ENCODE data around the gene PPEF1.
"Not testable (repeated sequence)": the region's sequence is repeated elsewhere in the genome, so short reads cannot be mapped to it uniquely, and the experiment has no call there.

The PPEF1 gene

DNA sequence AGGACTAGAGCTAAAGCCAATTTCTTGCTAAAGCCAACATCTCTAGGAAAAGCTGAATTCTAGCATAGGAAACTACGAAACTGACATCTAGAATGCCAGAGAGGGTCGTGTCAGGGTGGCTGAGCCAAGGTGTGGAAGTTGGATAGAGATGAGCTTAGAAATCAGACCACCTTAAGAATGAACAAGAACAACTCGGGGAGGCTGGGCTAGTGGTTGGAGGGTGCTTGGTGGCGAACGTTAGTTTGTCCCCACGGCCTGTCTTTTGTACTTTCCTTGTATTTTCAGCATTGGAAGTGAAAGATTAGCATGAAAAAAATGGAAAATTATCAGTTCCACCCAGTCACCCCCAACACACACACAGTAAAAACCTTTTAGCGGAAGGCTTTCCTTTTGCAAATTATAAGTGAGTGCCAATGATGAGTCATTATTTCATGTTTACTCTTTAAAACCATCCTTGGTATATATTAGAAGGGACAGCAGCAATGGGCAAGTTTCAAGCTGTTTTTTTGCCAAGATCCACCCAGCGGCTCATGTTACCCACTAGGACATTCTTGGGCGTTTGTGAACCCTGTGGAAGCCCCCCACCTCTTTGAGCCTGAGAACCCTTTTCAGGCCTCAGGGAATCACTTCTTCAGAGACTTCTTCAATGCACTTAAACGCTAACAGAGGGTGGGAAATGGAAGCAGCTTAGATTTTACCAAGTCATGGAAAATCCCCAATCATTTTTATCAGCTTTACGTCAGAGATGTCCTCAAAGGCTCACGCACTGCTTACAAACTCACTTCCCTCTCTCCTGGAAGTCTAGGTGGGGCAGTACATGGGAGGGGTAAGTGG, 4.9 kb upstream of the PPEF1 start:
- no peak for DNase-seq

DNA sequence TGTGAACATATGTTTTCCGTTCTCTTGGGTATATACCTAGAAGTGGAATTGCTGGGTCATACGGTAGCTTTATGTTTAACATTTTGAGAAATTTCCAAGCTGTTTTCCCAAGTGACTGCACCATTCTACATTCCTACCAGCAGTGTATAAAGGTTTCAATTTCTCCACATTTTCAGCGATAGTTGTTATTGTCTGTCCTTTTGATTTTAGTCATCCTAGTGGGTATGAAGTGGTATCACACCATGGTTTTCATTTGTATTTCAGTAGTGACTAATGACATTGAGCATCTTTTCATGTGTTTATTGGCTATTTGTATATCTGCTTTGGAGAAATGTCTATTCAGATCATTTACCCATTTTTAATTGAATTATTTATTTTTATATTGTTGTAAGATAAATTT, 2.4 kb downstream of the PPEF1 start:
- DNase-seq = no peak

DNA sequence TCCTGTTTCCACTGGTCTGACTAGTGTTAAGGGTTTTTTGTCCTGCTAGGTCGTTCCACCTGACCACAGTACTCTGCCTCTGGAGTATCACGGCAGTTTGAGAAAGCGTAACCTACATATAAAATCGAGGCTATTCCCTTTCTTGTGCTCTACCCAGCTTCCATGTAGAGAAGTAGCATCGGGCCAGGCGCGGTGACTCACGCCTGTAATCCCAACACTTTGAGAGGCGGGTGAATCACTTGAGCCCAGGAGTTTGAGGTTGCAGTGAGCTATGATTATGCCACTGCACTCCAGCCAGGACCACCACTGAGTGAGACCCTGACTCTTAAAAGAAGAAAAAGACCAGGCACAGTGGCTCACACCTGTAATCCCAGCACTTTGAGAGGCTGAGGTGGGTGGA, 7.5 kb downstream of the PPEF1 start:
- no peak for DNase-seq

DNA sequence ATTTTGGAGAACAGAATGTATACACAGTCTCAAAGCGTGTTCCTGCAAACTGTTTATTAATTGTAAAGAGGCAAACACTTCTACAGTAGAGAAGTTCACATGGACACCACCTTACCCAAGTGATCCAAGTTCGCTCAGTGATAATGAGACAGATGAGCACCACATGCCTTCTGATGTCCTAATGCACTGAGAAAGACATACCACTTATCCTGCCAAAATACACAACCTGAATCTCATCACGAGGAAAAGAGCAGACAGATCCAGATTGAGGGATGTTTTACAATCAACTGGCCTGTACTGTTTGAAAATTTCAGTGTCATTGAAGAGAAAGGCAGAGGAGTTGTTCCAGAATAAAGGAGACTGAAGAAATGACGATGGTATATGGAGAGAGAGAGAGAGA, 12.4 kb downstream of the PPEF1 start:
- DNase-seq = no peak

DNA sequence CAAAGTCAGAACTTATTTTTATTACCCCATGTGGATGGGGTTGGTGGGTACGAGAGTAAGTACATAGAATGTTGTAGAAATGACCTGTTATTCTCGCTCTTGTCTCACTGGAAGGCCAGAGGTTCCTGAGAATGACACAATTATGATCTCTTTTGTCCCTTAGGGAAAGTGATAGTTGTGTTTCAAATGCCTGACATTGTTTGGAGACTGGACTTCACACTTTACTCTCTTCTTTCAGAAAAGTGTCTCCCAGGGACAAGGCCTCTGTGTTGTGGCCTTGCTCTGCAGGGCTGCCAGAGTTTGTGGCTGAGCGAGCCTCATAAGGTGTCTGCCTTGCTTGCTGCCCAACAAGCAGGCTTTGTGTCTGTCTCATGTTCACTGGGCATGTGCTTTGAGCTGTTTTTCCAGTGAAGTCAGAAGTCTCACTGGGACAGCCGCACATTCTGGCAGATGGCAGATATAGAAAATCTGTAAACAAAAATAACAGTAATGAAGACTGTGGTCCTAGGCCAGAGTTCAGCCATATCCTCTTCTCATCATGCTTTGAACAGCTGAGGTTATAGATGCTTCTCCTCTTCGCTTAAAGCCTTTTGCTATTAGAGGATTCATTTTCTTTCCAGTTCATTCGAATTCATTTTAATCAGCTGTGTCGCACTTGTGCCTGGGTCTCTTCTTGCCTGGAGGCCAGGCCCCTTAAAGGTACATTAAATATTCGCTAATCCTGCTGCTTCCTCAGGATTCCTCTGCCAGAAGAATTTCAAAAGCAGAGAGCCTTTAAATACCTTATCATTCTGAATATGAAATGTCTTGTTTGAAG, 14.4 kb downstream of the PPEF1 start:
- DNase-seq = no peak

DNA sequence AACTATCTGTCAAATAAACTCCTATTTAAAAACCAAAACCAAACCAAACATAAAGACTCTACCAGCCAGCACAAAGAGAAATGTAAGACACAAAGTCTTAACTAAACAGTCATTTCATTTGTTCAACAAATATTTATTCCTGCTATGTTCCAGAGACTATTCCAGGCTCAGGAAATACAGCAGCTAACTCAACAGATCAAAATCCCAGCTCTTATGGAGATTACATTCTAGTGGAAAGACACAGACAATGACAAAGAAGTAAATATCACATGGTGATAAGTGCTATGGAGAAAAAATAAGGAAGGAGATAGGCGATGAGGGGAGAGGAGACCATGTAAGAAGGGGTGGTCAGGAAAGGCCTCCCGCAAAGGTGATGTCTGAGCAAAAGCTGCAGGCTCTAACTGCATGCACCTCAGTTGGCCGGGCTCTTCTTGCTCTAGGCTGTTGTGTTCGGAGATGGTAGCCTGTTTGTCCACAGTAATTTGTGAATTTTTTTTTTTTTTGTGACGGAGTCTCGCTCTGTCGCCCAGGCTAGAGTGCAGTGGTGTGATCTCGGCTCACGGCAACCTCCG, 15.1 kb downstream of the PPEF1 start:
- DNase-seq = no peak

DNA sequence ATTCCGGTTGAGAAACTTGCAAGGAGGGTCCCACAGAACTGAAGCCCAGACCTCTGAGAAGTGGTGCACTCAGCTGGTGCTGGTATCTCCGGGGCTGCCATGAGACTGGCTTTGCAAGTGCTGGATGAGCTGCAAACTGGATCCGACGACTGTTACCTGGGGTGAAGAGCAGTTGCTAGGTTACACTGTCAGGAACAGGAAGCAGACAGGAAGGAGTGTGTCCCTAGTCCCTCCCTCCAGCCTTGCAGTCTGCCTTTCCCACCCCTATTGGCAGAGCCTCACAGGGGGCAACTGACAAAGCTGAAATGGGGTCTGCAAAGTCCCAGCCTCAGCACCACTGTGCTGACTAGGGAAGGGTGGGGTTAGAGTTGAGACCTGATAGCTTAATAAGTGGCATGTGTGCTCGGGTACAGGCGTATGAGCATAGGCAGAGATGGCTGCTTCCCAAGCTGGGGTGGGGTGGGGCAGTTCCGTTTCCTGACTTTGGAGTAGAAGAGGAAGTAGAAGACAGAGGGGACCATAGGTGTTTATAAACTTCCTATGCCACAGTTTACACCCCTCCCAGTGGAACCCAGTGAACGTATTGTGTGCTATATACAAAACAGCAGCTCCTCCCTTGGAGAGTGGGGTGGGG, 18.0 kb downstream of the PPEF1 start:
- DNase-seq = no peak

DNA sequence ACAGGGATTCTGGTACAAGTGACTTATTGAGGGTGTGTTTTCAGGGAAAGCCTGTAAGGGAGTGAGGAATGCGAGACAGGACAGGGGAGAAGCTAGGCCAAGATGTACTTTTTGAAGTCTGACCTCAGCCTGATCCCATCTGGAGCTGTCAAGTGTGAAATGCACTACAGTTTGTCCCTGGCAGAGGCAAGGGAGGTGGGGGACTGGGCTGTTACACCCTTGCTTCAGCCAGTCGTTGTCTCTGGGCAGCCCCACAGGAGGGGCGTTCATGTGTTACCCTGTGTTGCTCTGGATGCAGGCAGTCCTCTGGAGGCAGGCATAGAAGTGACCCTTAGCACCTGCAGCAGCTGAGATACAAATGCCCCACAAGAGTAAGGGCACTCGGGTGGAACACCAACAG, 25.8 kb downstream of the PPEF1 start:
- no peak for DNase-seq

DNA sequence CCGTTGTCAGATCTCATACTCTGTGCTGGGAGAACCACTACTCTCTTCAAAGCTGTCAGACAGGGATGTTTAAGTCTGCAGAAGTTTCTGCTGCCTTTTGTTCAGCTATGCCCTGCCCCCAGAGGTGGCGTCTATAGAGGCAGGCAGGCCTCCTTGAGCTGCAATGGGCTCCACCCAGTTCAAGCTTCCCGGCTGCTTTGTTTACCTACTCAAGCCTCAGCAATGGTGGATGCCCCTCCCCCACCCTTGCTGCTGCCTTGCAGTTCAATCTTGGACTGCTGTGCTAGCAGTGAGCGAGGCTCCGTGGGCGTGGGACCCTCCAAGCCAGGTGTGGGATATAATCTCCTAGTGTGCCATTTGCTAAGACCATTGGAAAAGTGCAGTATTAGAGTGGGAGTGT, 32.2 kb downstream of the PPEF1 start:
- not testable (repeated sequence) for DNase-seq

DNA sequence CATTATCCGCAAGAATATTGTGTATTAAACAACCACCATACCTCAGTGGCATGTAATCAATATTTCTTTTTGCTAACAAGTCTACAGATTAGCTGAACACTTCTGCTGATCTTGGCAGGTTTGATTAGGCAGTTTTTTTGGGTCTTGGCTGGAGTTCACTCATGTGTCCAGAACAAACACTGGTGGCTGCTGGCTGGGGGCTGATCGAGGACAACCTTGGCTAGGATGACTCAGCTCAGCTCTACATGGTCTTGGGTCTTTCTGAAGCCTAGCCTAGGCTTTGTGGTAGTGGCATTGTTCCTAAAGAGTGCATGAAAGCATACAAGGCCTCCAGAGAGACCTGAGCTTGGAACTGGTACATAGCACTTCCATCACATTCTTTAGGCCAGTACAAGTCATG, 41.1 kb downstream of the PPEF1 start:
- DNase-seq = no peak

DNA sequence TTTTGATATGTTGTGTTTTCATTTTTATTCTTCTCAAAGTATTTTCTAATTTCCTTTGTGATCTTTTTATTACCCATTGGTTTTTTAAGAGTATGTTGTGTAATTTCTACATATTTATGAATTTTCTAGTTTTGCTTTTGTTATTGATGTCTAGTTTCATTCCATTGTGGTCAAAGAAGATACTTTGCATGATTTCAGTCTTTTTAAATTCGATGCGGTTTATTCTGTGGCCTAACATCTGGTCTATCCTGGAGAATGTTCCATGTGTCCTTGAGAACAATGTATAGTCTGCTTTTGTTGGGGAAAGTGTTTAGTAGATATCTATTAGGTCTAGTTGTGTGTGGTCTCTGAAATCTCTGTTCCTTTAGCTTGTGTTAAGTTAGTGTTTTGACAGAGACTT, 46.2 kb downstream of the PPEF1 start:
- DNase-seq = no peak

DNA sequence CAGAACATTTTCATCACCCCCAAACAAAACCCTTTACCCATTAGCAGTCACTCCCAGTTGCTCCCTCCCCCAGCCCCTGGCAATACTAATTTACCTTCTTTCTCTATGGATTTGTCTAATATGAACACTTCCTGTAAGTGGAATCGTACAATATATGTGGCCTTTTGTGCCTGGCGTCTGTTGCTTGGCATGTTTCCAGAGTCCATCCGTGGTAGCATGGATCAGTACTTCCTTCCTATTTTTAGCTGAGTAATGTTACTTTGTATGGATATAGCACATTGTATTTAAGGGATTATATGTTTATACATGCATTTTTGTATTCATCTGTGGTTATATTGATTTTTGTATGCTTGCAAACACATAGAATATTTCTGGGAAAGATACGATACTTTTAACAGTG, 48.2 kb downstream of the PPEF1 start:
- DNase-seq = no peak

DNA sequence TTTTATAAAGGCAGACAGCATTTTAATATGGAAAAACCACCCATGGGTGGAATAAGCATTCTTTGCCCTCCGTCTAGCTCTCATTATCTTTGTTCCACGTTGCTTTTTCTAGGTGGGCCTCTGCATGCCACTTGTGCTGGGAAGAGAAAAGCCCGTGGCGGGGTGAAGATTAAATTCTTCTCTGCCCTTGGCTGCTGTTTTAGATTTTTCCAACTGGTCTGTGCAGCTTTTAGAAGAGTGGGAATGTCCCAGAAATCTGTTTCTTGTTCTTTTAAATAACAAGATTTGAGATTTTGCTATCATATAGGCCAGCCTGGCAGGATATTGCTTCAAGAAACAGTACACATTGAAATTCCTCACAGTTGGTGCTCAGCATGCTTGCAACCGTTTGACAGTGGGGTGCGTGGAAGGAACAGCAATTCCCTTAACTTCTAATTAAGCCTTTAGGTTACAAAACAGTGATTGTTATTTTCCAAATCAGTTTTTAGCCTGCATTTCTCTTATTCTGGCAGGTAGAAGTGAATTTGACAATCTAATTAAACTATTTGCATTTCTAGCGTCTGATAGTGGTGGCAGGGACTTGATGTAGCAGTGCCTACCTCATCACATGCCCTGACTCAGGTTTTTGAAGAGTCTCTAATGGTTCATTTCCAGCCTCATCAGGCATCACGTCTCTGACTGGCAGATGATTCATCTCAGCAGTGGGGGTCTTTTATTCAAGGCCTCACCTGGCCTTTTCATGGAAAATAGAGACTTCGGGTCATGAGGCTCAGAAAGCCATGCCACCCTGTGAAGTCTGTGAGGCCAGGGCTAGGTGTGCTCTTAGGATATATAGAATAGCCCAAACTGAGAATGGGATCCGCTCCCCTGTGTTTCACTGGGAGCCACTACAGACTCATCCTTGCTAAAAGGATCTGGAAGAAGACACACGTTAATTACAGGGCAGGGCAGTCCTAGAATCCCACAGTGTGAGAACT, 50.8 kb downstream of the PPEF1 start:
- DNase-seq = no peak

DNA sequence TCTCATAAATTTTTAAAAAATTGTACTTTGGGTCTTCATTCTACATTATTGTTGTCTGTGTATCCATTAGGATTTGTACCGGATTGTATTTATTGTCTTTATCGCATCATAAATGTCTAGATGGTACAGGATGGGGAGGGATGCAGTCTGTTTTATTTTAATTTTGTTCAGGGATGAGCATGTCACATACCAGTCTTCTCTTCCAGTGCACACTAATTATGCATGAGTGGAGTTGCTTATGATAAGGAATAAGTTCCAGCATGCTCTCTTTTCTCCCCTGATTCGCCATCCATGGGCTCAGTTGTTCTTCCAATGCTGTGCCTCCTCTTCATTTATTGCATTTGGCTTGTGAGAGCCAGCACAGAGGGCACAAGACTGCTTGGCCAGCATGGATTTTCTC, 54.3 kb downstream of the PPEF1 start:
- DNase-seq = no peak

DNA sequence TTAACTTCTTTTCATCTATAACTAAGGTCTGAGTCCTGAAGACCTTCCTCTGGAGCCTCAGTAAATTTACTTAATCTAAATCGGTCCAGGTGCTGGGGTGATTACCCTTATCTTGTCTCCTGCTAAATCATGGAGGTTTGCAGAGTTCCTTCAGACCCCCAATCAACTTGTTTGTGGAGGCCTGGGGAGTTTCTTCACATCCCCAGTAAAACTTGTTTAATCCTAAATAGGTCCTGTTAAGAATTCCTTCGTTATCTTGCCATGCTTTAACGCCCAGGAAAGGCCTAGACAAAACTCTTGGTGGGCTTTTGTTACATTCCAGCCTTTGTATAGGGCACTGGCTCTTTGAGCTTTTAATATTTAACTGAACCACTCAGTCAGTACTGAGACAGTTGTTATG, 55.7 kb downstream of the PPEF1 start:
- not testable (repeated sequence) for DNase-seq

DNA sequence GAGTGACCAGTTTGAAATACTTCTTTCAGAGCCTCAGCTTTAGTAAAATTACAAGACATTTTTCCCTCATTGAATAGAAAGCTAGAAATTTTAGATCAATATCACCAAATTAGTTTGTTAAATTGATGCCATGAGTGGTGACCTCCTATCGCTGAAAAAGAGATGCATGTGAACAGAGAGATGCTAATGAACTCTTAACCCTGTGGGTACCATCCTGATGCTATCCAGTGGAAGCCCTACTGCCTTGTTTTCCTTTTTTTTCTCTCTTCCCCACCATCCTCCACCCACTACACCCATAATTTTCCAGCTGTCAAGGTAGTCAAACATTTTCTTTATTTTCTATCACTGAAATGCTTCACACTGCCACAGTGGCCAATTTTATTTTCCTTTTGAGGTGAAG, 61.9 kb downstream of the PPEF1 start:
- no peak for DNase-seq

DNA sequence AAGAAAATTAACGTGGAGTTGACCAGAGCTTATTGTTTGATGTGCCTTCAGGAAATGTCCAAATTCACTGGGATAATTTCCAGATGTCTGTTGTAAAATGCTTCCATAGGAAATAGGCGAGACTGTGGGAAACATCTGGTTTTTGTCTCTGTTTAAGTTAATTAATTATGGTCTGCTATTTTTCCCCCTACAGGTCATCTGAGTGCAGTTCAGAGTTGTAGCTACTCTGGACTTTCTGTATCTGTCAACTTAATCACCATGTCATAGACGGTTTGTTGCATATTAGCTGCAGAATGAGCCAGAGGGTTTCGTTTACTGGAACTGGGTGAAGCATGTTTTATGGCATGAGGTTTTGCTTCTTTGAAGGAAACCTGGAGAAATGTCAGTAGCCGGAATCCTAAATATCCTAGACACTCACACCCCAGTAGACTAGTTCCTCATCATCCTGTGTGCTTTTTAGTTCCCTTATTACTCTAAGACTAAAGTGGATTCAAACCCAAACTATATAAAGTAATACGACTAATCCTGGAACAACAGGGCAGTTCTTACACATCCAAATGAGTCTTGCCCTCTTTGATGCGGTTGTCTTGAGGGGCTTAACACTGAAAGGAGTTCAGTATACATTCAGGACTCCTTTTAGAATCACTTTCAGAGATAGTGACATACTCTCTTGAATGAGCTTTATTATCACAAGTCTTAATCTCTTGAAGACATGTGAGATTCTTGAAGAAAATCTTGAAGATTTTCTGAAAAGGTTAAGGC, 62.5 kb downstream of the PPEF1 start:
- DNase-seq = no peak

DNA sequence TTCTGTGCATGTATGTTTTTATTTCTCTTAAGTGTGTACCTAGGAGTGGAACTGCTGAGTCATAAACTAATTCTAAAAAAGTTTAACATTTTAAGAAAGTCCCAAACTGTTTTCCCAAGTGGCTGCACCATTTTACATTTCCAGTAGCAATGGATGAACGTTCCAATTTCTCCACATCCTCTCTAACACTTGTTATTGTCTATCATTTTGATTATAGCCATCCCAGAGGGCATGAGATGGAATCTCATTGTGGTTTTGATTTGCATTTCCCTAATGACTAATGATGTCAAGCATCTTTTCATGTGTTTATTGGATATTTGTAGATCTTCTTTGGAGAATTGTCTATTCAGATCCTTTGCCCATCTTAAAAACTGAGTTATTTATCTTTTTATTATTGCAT, 82.5 kb downstream of the PPEF1 start:
- DNase-seq = no peak

DNA sequence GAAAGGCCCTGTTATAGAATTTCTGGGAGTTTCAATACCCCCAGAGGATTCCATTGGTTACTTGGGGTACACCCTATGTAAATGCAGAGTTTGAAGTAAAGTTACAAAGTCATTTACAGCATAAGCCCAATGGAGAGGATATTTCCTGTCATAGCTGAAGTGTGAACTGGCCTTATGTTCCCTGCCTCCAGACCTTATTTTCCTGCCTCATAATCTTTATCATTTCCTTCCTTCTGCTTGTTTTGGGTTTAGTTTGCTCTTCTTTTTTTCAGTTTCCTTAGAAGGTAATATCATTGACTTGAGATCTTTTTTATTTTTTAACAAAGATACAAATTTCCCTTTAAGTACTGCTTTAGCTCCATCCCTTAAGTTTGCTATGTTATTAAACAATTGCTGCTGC, 85.4 kb downstream of the PPEF1 start:
- no peak for DNase-seq

DNA sequence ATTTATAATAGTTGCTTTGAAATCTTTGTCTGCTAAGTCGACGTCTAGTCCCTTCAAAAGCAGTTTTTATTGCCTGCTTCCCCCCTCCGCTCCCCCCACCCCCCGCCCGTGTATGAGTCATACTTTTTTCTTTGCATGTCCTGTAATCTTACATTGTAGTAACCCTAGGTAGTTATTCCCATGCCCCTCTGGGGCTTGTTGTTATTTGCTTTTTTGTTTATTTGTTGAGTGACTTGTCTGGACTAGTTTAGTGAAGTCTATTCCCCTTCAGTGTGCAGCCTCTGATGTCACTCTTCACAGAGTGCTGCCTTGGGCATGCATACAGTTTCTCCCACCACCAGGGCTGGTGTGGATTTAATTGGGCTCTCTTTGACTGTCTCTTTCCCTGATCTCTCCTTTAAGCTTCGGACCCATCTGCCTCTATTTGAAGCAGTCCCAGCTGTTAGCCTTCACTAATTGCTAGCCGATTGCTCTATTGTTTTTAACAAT, 86.2 kb downstream of the PPEF1 start:
- DNase-seq = peak; percentile 26

DNA sequence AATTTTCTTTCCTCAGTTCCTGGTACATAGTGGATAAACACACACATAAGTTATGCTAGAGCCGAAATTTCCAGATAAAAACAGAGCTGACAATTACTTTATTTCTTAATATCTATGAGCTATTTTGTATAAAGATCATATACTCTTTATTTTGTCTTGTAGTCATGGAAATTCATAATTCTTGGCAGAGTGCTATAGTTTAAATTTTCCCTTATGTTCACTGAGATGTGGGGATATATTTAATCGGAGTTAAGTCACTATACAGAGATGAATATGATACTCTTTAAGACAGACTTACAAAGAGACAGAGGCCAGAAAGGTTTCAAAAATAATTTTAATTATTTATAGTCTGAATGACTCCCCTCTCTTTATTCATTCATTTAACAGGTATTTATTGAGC, 89.7 kb downstream of the PPEF1 start:
- DNase-seq = no peak
